K562 (cell line): ENCODE measurements around the gene SUPT20H. TPM values are rescaled to one million over a fixed set of nuclear protein-coding genes. Genes with fewer than 3 reads are reported as not detected.

Experiments used
- COPS2 ChIP-seq: fragments of 450-650 bp; conservative IDR thresholded peaks from 2 replicates; pipeline ENCODE4 v1.6.1; 2016; ENCODE audit warnings: mild to moderate bottlenecking, moderate library complexity
- EGR1 ChIP-seq: fragments of 450-650 bp; conservative IDR thresholded peaks from 2 replicates; pipeline ENCODE4 v1.6.1; 2017; ENCODE audit warnings: mild to moderate bottlenecking
- MAFG ChIP-seq: fragments of 450-650 bp; conservative IDR thresholded peaks from 2 replicates; pipeline ENCODE4 v1.6.1; 2016; ENCODE audit warnings: missing genetic modification characterization, missing compliant biosample characterization
- NFIC ChIP-seq: fragments of 450-650 bp; IDR thresholded peaks from 2 replicates; pipeline ENCODE4 v1.6.1; 2017; ENCODE audit warnings: mild to moderate bottlenecking, inconsistent platforms
- NRF1 ChIP-seq, 2 experiments: fragments of 450-650 bp; IDR thresholded peaks in 1 of 2; conservative IDR thresholded peaks in 1 of 2; 2 replicates each; pipeline ENCODE4 v1.6.1; 2014; ENCODE audit warnings: mild to moderate bottlenecking in 2 of 2
- POLR2AphosphoS5 ChIP-seq: IDR thresholded peaks from 2 replicates; pipeline ENCODE4 v1.6.1; 2011; ENCODE audit warnings: mild to moderate bottlenecking, low read depth, low read length, moderate library complexity; ENCODE audit not compliant: control insufficient read depth, insufficient read depth
- RFX1 ChIP-seq: fragments of 450-650 bp; IDR thresholded peaks from 2 replicates; pipeline ENCODE4 v1.6.1; 2016; ENCODE audit warnings: mild to moderate bottlenecking, moderate library complexity
- TCF7 ChIP-seq: sonication (generic); IDR thresholded peaks from 2 replicates; pipeline ENCODE4 v1.6.1; 2016; ENCODE audit warnings: antibody characterized with exemption, borderline replicate concordance
- U2AF2 ChIP-seq: fragments of 200-400 bp; formaldehyde crosslinking; optimal IDR thresholded peaks from 2 replicates; pipeline ENCODE3; 2017; ENCODE audit warnings: low read depth, mild to moderate bottlenecking, low read length
- ZNF121 ChIP-seq: sonication (generic); formaldehyde crosslinking; conservative IDR thresholded peaks from 2 replicates; pipeline ENCODE4 v1.8.0; 2022; ENCODE audit warnings: missing genetic modification reagents
- ZNF175 ChIP-seq: fragments of 200-800 bp; sonication (Bioruptor generic); IDR thresholded peaks from 2 replicates; pipeline ENCODE4 v1.6.1; 2016; ENCODE audit warnings: low read depth, mild to moderate bottlenecking, missing genetic modification characterization, missing compliant biosample characterization
- ZNF764 ChIP-seq: fragments of 250-450 bp; sonication (Bioruptor Pico); IDR thresholded peaks from 2 replicates; pipeline ENCODE4 v1.4.0; 2020; ENCODE audit warnings: low read depth, mild to moderate bottlenecking, moderate library complexity
- ZNF79 ChIP-seq: fragments of 250-450 bp; sonication (Bioruptor Pico); IDR thresholded peaks from 2 replicates; pipeline ENCODE4 v1.4.0; 2020; ENCODE audit warnings: low read depth, mild to moderate bottlenecking, moderate library complexity
- polyA plus RNA-seq, 8 experiments: library from polyadenylated mRNA; depleted of rRNA in 4 of 8; stranded (reverse) in 5 of 8; unstranded in 3 of 8; fragments of >200 nt; fragmentation: Nextera tagmentation in 2 of 8; fragmentation: Illumina TruSeq in 1 of 8; extraction: Ambion mirVana in 2 of 8; extraction: Trizol in 1 of 8; gene quantifications; 2 replicates each; pipeline versions ENCODE4 v1.2.1 to v1.2.3, GENCODE V29; 2011 to 2014; ENCODE audit warnings: inconsistent platforms in 1 of 8, missing spikeins in 1 of 8
- total RNA-seq, 7 experiments: library from RNA; depleted of rRNA in 6 of 7; stranded (reverse); fragments of >200 nt in 6 of 7; fragmentation: Illumina TruSeq in 2 of 7; extraction: Trizol in 2 of 7; gene quantifications; 2 replicates each; pipeline versions ENCODE4 v1.2.1 to v1.2.3, GENCODE V29; 2011 to 2021; ENCODE audit warnings: low replicate concordance in 1 of 7
- TF ChIP-seq, protein P1 (sequence below): fragments of 450-650 bp; IDR thresholded peaks from 2 replicates; pipeline ENCODE4 v1.6.1; 2016
- TF ChIP-seq, protein P2 (sequence below), 3 experiments: fragments of 200-800 bp in 1 of 3; sonication (Bioruptor generic) in 1 of 3; sonication (generic) in 1 of 3; formaldehyde crosslinking in 1 of 3; IDR thresholded peaks; 2 replicates each; pipeline versions ENCODE4 v1.6.1 to v1.8.0; 2016 to 2022; ENCODE audit warnings: mild to moderate bottlenecking in 2 of 3, missing compliant biosample characterization in 2 of 3, missing genetic modification characterization in 2 of 3, missing genetic modification reagents in 1 of 3
- TF ChIP-seq, protein P3 (sequence below): fragments of 250-450 bp; sonication (Bioruptor Pico); IDR thresholded peaks from 2 replicates; pipeline ENCODE4 v1.4.0; 2020

Gene SUPT20H
- total and polyA plus RNA-seq, 9 of the 15 experiments (the other 6 are each of a cell fraction or from before 2014, with no cell fraction given), result 11.4 to 71.8 (median 31.7) TPM

DNA sequence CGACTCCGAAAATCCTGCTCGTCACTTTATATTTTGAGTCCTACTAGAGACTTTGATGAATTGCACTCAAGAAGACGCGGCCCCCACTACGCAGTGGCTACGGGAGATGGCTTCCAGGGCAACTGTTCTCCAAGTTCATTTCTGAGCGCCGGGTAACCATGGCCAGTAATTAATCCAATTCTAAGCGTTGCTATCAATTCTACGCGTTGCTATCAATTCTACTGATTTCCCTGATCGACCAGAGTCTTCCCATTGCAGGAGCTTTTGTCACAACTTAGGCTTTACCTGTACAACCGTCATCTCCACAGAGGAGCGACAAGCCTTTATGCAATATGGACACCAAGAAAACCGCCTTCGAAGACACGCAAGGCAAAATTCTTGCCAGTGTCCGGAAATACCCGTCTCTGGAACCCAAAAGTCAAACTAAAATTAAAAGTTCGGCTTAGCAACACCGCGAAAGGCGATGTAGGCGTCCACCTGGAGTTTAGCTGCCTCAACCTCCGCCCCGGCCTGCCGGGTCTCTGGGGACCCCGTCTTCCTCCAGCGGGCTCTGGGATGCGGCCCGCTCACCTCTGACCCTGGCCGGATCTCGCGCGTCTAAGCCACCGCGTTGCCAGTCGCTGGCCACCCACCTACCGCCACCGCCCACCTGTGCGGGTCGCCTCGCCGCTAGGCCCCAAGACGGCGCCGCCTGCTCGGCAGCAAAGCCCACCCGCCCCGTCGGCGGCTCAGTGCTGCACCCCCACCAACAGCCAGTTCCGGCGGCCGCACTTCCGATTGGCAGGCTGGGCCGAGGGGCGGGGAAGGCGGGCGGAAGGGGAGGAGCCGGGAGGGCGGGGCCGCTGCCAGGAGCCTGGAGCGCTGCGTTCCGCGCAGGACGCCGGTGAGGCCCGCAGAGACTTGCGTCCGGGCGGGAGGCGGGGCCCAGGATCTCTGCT, at the start of gene SUPT20H (continued):
- TF ChIP-seq, protein P1, sequence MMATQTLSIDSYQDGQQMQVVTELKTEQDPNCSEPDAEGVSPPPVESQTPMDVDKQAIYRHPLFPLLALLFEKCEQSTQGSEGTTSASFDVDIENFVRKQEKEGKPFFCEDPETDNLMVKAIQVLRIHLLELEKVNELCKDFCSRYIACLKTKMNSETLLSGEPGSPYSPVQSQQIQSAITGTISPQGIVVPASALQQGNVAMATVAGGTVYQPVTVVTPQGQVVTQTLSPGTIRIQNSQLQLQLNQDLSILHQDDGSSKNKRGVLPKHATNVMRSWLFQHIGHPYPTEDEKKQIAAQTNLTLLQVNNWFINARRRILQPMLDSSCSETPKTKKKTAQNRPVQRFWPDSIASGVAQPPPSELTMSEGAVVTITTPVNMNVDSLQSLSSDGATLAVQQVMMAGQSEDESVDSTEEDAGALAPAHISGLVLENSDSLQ, result peak; percentile 65
- TF ChIP-seq NRF1 (conservative IDR thresholded peaks at IDR 0.05 in 1 of 2, IDR thresholded peaks at IDR 0.05 in 1 of 2) (peak; percentile 83 to 84), EGR1 (peak; percentile 63), ZNF175 (CRISPR knock-in tag) (no peak), TCF7 (no peak), COPS2 (no peak), ZNF764 (CRISPR knock-in tag) (no peak), NFIC (peak; percentile 81), MAFG (tag) (no peak), U2AF2 (no peak), RFX1 (peak; percentile 26; the same call in 1 of the 2 replicates), POLR2AphosphoS5 (peak; percentile 72), ZNF121 (CRISPR knock-in tag) (no peak), ZNF79 (CRISPR knock-in tag) (no peak)
- TF ChIP-seq, protein P2, sequence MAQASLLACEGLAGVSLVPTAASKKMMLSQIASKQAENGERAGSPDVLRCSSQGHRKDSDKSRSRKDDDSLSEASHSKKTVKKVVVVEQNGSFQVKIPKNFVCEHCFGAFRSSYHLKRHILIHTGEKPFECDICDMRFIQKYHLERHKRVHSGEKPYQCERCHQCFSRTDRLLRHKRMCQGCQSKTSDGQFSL (CRISPR knock-in tag; IDR thresholded peaks at IDR 0.05), result peak; percentile 96
- TF ChIP-seq, protein P2 (tag; IDR thresholded peaks at IDR 0.05), result peak in 1 of 2 experiments; percentile 82; a peak in 1 of 4 replicates
- TF ChIP-seq, protein P3, sequence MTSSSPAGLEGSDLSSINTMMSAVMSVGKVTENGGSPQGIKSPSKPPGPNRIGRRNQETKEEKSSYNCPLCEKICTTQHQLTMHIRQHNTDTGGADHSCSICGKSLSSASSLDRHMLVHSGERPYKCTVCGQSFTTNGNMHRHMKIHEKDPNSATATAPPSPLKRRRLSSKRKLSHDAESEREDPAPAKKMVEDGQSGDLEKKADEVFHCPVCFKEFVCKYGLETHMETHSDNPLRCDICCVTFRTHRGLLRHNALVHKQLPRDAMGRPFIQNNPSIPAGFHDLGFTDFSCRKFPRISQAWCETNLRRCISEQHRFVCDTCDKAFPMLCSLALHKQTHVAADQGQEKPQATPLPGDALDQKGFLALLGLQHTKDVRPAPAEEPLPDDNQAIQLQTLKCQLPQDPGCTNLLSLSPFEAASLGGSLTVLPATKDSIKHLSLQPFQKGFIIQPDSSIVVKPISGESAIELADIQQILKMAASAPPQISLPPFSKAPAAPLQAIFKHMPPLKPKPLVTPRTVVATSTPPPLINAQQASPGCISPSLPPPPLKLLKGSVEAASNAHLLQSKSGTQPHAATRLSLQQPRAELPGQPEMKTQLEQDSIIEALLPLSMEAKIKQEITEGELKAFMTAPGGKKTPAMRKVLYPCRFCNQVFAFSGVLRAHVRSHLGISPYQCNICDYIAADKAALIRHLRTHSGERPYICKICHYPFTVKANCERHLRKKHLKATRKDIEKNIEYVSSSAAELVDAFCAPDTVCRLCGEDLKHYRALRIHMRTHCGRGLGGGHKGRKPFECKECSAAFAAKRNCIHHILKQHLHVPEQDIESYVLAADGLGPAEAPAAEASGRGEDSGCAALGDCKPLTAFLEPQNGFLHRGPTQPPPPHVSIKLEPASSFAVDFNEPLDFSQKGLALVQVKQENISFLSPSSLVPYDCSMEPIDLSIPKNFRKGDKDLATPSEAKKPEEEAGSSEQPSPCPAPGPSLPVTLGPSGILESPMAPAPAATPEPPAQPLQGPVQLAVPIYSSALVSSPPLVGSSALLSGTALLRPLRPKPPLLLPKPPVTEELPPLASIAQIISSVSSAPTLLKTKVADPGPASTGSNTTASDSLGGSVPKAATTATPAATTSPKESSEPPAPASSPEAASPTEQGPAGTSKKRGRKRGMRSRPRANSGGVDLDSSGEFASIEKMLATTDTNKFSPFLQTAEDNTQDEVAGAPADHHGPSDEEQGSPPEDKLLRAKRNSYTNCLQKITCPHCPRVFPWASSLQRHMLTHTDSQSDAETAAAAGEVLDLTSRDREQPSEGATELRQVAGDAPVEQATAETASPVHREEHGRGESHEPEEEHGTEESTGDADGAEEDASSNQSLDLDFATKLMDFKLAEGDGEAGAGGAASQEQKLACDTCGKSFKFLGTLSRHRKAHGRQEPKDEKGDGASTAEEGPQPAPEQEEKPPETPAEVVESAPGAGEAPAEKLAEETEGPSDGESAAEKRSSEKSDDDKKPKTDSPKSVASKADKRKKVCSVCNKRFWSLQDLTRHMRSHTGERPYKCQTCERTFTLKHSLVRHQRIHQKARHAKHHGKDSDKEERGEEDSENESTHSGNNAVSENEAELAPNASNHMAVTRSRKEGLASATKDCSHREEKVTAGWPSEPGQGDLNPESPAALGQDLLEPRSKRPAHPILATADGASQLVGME, result no peak
